DND-41 (cell line): Measurements from ENCODE around the gene SLC6A12.

Source experiments
- ATAC-seq: fragments of 200-7000 bp; cut with Tn5 transposase; 3 replicates; pipeline ENCODE4 v1.9.1; 2021; ENCODE audit warnings: low read depth; ENCODE audit not compliant: insufficient read depth
- DNase-seq: peaks from one replicate; pipeline ENCODE4 v3.0.0-alpha.2; 2020
- H2AFZ ChIP-seq: 2 replicates; pipeline ENCODE4 v1.6.0; 2012; ENCODE audit warnings: low read depth, low read length
- H3K27ac ChIP-seq: 2 replicates; pipeline ENCODE4 v1.5.1; 2012; ENCODE audit warnings: low read length, inconsistent platforms
- H3K27me3 ChIP-seq: fragments of 200-600 bp; sonication (generic); 2 replicates; pipeline ENCODE4 v1.6.0; 2012; ENCODE audit warnings: low read length, mild to moderate bottlenecking, inconsistent platforms; ENCODE audit not compliant: insufficient read depth, poor library complexity
- H3K36me3 ChIP-seq: 2 replicates; pipeline ENCODE4 v1.5.1; 2012; ENCODE audit warnings: low read length, inconsistent platforms; ENCODE audit not compliant: insufficient read depth
- H3K4me1 ChIP-seq: 2 replicates; pipeline ENCODE4 v1.5.1; 2012; ENCODE audit warnings: mild to moderate bottlenecking, low read length; ENCODE audit not compliant: insufficient read depth
- H3K4me2 ChIP-seq: 2 replicates; pipeline ENCODE4 v1.6.0; 2012; ENCODE audit warnings: mild to moderate bottlenecking, moderate library complexity, low read length, inconsistent platforms; ENCODE audit not compliant: insufficient read depth
- H3K4me3 ChIP-seq, 2 experiments: fragments of 200-600 bp in 1 of 2; shearing (Covaris generic) in 1 of 2; 2 replicates each; pipeline ENCODE4 v1.5.1; 2012 to 2016; ENCODE audit warnings: inconsistent platforms in 2 of 2, low read length in 2 of 2, mild to moderate bottlenecking in 2 of 2, low read depth in 1 of 2, moderate library complexity in 1 of 2
- H3K79me2 ChIP-seq: 2 replicates; pipeline ENCODE4 v1.6.0; 2012; ENCODE audit warnings: low read length, inconsistent platforms; ENCODE audit not compliant: insufficient read depth
- H3K9ac ChIP-seq: 2 replicates; pipeline ENCODE4 v1.6.0; 2012; ENCODE audit warnings: low read depth, mild to moderate bottlenecking, inconsistent platforms, low read length, moderate library complexity
- H3K9me3 ChIP-seq: 2 replicates; pipeline ENCODE4 v1.5.1; 2012; ENCODE audit warnings: low read length, moderate library complexity, mild to moderate bottlenecking, inconsistent platforms; ENCODE audit not compliant: insufficient read depth, severe bottlenecking
- H4K20me1 ChIP-seq: 2 replicates; pipeline ENCODE4 v1.6.0; 2012; ENCODE audit warnings: low read length; ENCODE audit not compliant: insufficient read depth
- CTCF ChIP-seq: IDR thresholded peaks from 2 replicates; pipeline ENCODE4 v1.5.1; 2012; ENCODE audit warnings: borderline replicate concordance, low read length, moderate library complexity, mild to moderate bottlenecking; ENCODE audit not compliant: poor library complexity, severe bottlenecking; ENCODE audit errors: extremely low read depth
- EZH2 ChIP-seq: IDR thresholded peaks from 3 replicates; pipeline ENCODE4 v1.6.1; 2012; ENCODE audit warnings: borderline replicate concordance, low read depth, mild to moderate bottlenecking, moderate library complexity, low read length, inconsistent platforms; ENCODE audit not compliant: severe bottlenecking

The SLC6A12 gene

GRCh38 chr12:232731-233614, 19.0 kb upstream of the SLC6A12 start:
- Histone ChIP-seq H3K9me3 (peaks cover 9% of the 10 kb centered on the region), H3K9ac (no peak overlapping the region)
- no peak for ATAC-seq

GRCh38 chr12:230925-231671, 17.1 kb upstream of the SLC6A12 start:
- no peak for DNase-seq
- Histone ChIP-seq H3K79me2 (no peaks in the 10 kb centered on the region), H4K20me1 (no peaks in the 10 kb centered on the region; the same call in 1 of the 2 replicates), H3K9ac (no peak overlapping the region), H3K4me3 (no peak overlapping the region), H2AFZ (no peak overlapping the region), H3K27me3 (peaks cover 33% of the 10 kb centered on the region), H3K27ac (no peak overlapping the region), H3K4me1 (no peaks in the 10 kb centered on the region), H3K9me3 (peaks cover 3% of the 10 kb centered on the region), H3K36me3 (no peaks in the 10 kb centered on the region), H3K4me2 (no peak overlapping the region)
- TF ChIP-seq EZH2 = no peak
- no peak for TF ChIP-seq CTCF
- no peak for ATAC-seq

More at GRCh38 chr12:232731-233614, 19.0 kb upstream of the SLC6A12 start:
- TF ChIP-seq CTCF = no peak
- no peak for TF ChIP-seq EZH2
- H4K20me1 ChIP-seq = no peaks in the 10 kb centered on the region
- no peak for DNase-seq
- no peaks in the 10 kb centered on the region for H3K4me1 ChIP-seq
- H3K36me3 ChIP-seq = no peaks in the 10 kb centered on the region
- H2AFZ ChIP-seq = no peak overlapping the region
- H3K4me2 ChIP-seq = no peak overlapping the region
- H3K79me2 ChIP-seq = no peaks in the 10 kb centered on the region
- H3K27ac ChIP-seq = no peak overlapping the region
- peaks cover 19% of the 10 kb centered on the region for H3K27me3 ChIP-seq
- H3K4me3 ChIP-seq = no peak overlapping the region

GRCh38 chr12:229441-230191, 15.7 kb upstream of the SLC6A12 start:
- no peak overlapping the region for H3K9ac ChIP-seq
- H3K27me3 ChIP-seq = peaks cover 33% of the 10 kb centered on the region
- no peaks in the 10 kb centered on the region for H3K4me1 ChIP-seq
- H3K27ac ChIP-seq = no peak overlapping the region
- no peak overlapping the region for H2AFZ ChIP-seq
- ATAC-seq (no peak), DNase-seq (no peak)
- no peak overlapping the region for H3K4me2 ChIP-seq
- H3K9me3 ChIP-seq = no peaks in the 10 kb centered on the region
- H3K4me3 ChIP-seq = no peak overlapping the region
- TF ChIP-seq EZH2 (no peak), CTCF (no peak)
- no peaks in the 10 kb centered on the region for H3K36me3 ChIP-seq
- H3K79me2 ChIP-seq = no peaks in the 10 kb centered on the region
- no peaks in the 10 kb centered on the region; the same call in 1 of the 2 replicates for H4K20me1 ChIP-seq
